ENCODE data around the gene NELFB.

GRCh38 chr9:137220317-137221094, 34.6 kb upstream of the NELFB start:
- no peak for TF ChIP-seq CREB1 (IDR thresholded peaks at IDR 0.05; ENCODE audit: low read depth)
- TF ChIP-seq, protein P1, sequence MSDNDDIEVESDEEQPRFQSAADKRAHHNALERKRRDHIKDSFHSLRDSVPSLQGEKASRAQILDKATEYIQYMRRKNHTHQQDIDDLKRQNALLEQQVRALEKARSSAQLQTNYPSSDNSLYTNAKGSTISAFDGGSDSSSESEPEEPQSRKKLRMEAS (IDR thresholded peaks at IDR 0.05): no peak
- TF ChIP-seq REST (IDR thresholded peaks at IDR 0.05; ENCODE audit: low read depth): no peak
- TF ChIP-seq RAD21 (IDR thresholded peaks at IDR 0.05; ENCODE audit: low read depth): no peak
- TF ChIP-seq EGR1 (IDR thresholded peaks at IDR 0.05): no peak
- no peak for TF ChIP-seq EP300 (IDR thresholded peaks at IDR 0.05; ENCODE audit: borderline replicate concordance)
- TF ChIP-seq FOXM1 (IDR thresholded peaks at IDR 0.05; ENCODE audit: borderline replicate concordance, low read depth): no peak
- no peak for TF ChIP-seq TAF1 (IDR thresholded peaks at IDR 0.05; ENCODE audit: low read depth)
